GM12878 (cell line): Measurements from ENCODE around the gene EML1.

ENCODE experiments used
- ATF2 ChIP-seq: IDR thresholded peaks from 2 replicates; pipeline ENCODE4 v1.6.1; 2012; ENCODE audit warnings: low read length, inconsistent platforms
- CTCF ChIP-seq, 3 experiments: IDR thresholded peaks in 2 of 3; conservative IDR thresholded peaks in 1 of 3; 2 replicates each; pipeline ENCODE4 v1.5.1; 2011; ENCODE audit warnings: low read depth in 3 of 3, low read length in 3 of 3, mild to moderate bottlenecking in 3 of 3, control low read depth in 2 of 3, moderate library complexity in 2 of 3, inconsistent platforms in 1 of 3, mixed read lengths in 1 of 3; ENCODE audit not compliant: control insufficient read depth in 2 of 3, insufficient read depth in 1 of 3; ENCODE audit errors: extremely low read depth in 1 of 3
- EP300 ChIP-seq, 2 experiments: fragments of 150-350 bp in 1 of 2; IDR thresholded peaks; 2 replicates each; pipeline ENCODE4 v1.6.1; 2011 to 2012; ENCODE audit warnings: low read depth in 2 of 2, low read length in 2 of 2, borderline replicate concordance in 1 of 2, improper control_type of control experiment in 1 of 2, inconsistent platforms in 1 of 2; ENCODE audit not compliant: control insufficient read depth in 1 of 2
- GABPA ChIP-seq: IDR thresholded peaks from 2 replicates; pipeline ENCODE4 v1.6.1; 2014; ENCODE audit warnings: antibody characterized with exemption, low read depth, mild to moderate bottlenecking, inconsistent platforms
- MTA3 ChIP-seq: IDR thresholded peaks from 2 replicates; pipeline ENCODE4 v1.6.1; 2012; ENCODE audit warnings: low read length, inconsistent platforms, borderline replicate concordance
- MYC ChIP-seq: IDR thresholded peaks from 2 replicates; pipeline ENCODE4 v1.6.1; 2011; ENCODE audit warnings: mild to moderate bottlenecking, low read length, moderate library complexity, inconsistent platforms; ENCODE audit not compliant: insufficient read depth, insufficient replicate concordance, insufficient read length, severe bottlenecking
- SKIL ChIP-seq: fragments of 450-650 bp; IDR thresholded peaks from 2 replicates; pipeline ENCODE4 v1.6.1; 2017; ENCODE audit warnings: mild to moderate bottlenecking, low read depth, inconsistent platforms; ENCODE audit not compliant: poor library complexity, severe bottlenecking
- ZBTB4 ChIP-seq: fragments of 450-650 bp; formaldehyde crosslinking; IDR thresholded peaks from 2 replicates; pipeline ENCODE4 v1.4.0; 2022; ENCODE audit warnings: mild to moderate bottlenecking, moderate library complexity

- TF ChIP-seq ZBTB4 (CRISPR knock-in tag): no peak
- no peak for TF ChIP-seq MTA3
- no peak for TF ChIP-seq EP300 (IDR thresholded peaks at IDR 0.05; ENCODE audit: borderline replicate concordance in 1 of 2, control insufficient read depth in 1 of 2, low read depth in 2 of 2, low read length in 2 of 2)
- TF ChIP-seq ATF2: no peak
- no peak for TF ChIP-seq SKIL
- TF ChIP-seq MYC: no peak
- no peak for TF ChIP-seq GABPA
- no peak for TF ChIP-seq CTCF (IDR thresholded peaks at IDR 0.05 in 2 of 3, conservative IDR thresholded peaks at IDR 0.05 in 1 of 3; ENCODE audit: control insufficient read depth in 2 of 3, extremely low read depth in 1 of 3, insufficient read depth in 1 of 3, low read depth in 3 of 3, low read length in 3 of 3)
Observed at GRCh38 chr14:99872786-99873440, 79.7 kb downstream of the EML1 start.
